Stimulated activated memory B cell treated with anti-CD40 and anti-IgM and Interleukin-4, amounts not matched to agents 10 μg/mL and 1 μg/mL and 100 μg/mL, for 72 hours (primary cell): ENCODE measurements around the gene ZNF341.
"Not testable (repeated sequence)": the region's sequence is repeated elsewhere in the genome, so short reads cannot be mapped to it uniquely, and the experiment has no call there.

Experiments used
- ATAC-seq: fragments of 150-1000 bp; cut with Tn5 transposase; 2 replicates; pipeline ENCODE4 v1.10.0; 2021
- H3K27ac Mint-ChIP-seq: one replicate; pipeline ENCODE4 v1.8.0; 2022; ENCODE audit warnings: mild to moderate bottlenecking, mixed read lengths
- H3K27me3 Mint-ChIP-seq: one replicate; pipeline ENCODE4 v1.8.0; 2022; ENCODE audit warnings: mixed read lengths
- H3K36me3 Mint-ChIP-seq: one replicate; pipeline ENCODE4 v1.8.0; 2022; ENCODE audit warnings: mixed read lengths
- H3K4me1 Mint-ChIP-seq: one replicate; pipeline ENCODE4 v1.8.0; 2022; ENCODE audit warnings: mixed read lengths
- H3K4me3 Mint-ChIP-seq: one replicate; pipeline ENCODE4 v1.8.0; 2022; ENCODE audit warnings: mild to moderate bottlenecking, moderate library complexity, mixed read lengths
- H3K9me3 Mint-ChIP-seq: one replicate; pipeline ENCODE4 v1.8.0; 2022; ENCODE audit warnings: mixed read lengths

The ZNF341 gene

GRCh38 chr20:33789109-33789857, 57.5 kb downstream of the ZNF341 start:
- H3K4me3 Mint-ChIP-seq: no peak overlapping the region
- H3K4me1 Mint-ChIP-seq: peaks cover 20% of the 10 kb centered on the region
- H3K9me3 Mint-ChIP-seq: no peaks in the 10 kb centered on the region
- no peaks in the 10 kb centered on the region for H3K27me3 Mint-ChIP-seq
- ATAC-seq: no peak
- H3K36me3 Mint-ChIP-seq: peaks cover 21% of the 10 kb centered on the region
- no peak overlapping the region for H3K27ac Mint-ChIP-seq

DNA sequence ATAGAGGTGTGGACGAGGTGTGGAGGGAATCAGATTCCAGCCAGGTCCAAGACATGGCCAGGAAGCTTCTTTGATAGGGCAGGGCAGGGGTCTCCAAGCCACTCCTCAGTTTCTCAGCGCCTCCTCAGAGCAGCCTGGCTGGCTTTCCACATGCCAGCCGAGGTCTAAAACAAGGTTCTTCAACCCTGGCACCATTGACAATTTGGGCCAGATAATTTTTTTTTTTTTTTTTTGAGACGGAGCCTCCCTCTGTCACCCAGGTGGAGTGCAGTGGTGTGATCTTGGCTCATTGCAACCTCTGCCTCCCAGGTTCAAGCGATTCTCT, 58.0 kb downstream of the ZNF341 start:
- Mint-ChIP-seq H3K4me3 (no peak overlapping the region), H3K27ac (no peak overlapping the region), H3K36me3 (peaks cover 21% of the 10 kb centered on the region), H3K4me1 (peaks cover 20% of the 10 kb centered on the region), H3K9me3 (no peaks in the 10 kb centered on the region), H3K27me3 (no peaks in the 10 kb centered on the region)
- ATAC-seq: no peak

DNA sequence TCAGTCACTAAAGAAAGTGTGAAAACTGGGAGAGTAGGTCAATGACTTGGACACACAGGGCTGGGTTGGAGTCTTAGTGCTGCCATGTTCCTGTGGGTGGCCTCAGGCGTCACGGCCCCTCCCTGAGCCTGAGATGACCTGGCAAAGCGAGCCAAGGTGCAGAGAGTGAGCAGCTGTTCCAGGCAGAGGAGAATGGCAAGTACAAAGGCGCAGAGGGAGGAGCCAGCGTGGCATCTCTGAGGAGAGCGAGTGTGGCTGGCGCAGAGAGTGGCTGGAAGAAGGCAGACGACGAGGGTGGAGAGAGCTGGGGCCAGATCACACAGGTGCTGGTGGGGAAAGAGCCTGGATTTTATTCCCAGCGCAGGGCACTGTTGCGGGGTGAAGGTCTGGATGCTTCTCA, 58.8 kb downstream of the ZNF341 start:
- Mint-ChIP-seq H3K4me3 (no peak overlapping the region), H3K27me3 (no peaks in the 10 kb centered on the region), H3K27ac (peak overlapping the region; percentile 60), H3K9me3 (no peaks in the 10 kb centered on the region), H3K36me3 (peaks cover 21% of the 10 kb centered on the region), H3K4me1 (peaks cover 18% of the 10 kb centered on the region)
- ATAC-seq: no peak

DNA sequence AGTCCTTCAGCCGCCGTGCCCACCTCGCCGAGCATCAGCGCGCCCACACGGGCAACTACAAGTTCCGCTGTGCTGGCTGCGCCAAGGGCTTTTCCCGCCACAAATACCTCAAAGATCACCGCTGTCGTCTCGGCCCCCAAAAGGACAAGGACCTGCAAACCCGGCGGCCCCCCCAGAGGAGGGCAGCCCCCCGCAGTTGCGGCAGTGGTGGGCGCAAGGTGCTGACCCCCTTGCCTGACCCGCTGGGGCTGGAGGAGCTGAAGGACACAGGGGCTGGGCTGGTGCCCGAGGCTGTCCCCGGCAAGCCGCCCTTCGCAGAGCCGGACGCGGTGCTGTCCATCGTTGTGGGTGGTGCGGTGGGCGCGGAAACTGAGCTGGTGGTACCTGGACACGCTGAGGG, 59.2 kb downstream of the ZNF341 start:
- Mint-ChIP-seq H3K4me1 (peaks cover 14% of the 10 kb centered on the region), H3K4me3 (no peak overlapping the region), H3K36me3 (peaks cover 21% of the 10 kb centered on the region), H3K27me3 (no peaks in the 10 kb centered on the region), H3K27ac (peak overlapping the region; percentile 60), H3K9me3 (no peaks in the 10 kb centered on the region)
- no peak for ATAC-seq

GRCh38 chr20:33791540-33791939, 59.7 kb downstream of the ZNF341 start:
- Mint-ChIP-seq H3K4me1 (peaks cover 11% of the 10 kb centered on the region), H3K36me3 (peaks cover 21% of the 10 kb centered on the region), H3K4me3 (no peak overlapping the region), H3K27ac (no peak overlapping the region), H3K9me3 (no peaks in the 10 kb centered on the region), H3K27me3 (no peaks in the 10 kb centered on the region)
- no peak for ATAC-seq

- no peak overlapping the region for H3K27ac Mint-ChIP-seq
- peaks cover 9% of the 10 kb centered on the region for H3K4me1 Mint-ChIP-seq
- H3K9me3 Mint-ChIP-seq: no peaks in the 10 kb centered on the region
Measured at GRCh38 chr20:33791959-33792597, 60.3 kb downstream of the ZNF341 start.

GRCh38 chr20:33792598-33792989, 60.8 kb downstream of the ZNF341 start:
- not testable (repeated sequence) for H3K4me3 Mint-ChIP-seq, H3K9me3 Mint-ChIP-seq, H3K27me3 Mint-ChIP-seq, H3K4me1 Mint-ChIP-seq, ATAC-seq
- peak overlapping the region; percentile 15 for H3K27ac Mint-ChIP-seq
- H3K36me3 Mint-ChIP-seq: peaks cover 19% of the 10 kb centered on the region

More at GRCh38 chr20:33791959-33792597, 60.3 kb downstream of the ZNF341 start:
- H3K36me3 Mint-ChIP-seq: peaks cover 21% of the 10 kb centered on the region
- H3K27me3 Mint-ChIP-seq: no peaks in the 10 kb centered on the region
- H3K4me3 Mint-ChIP-seq: no peak overlapping the region
- ATAC-seq: no peak

- H3K27ac Mint-ChIP-seq: peak overlapping the region; percentile 15
- no peak for ATAC-seq
- no peak overlapping the region for H3K4me3 Mint-ChIP-seq
- no peaks in the 10 kb centered on the region for H3K27me3 Mint-ChIP-seq
- H3K4me1 Mint-ChIP-seq: no peaks in the 10 kb centered on the region
- no peaks in the 10 kb centered on the region for H3K9me3 Mint-ChIP-seq
- H3K36me3 Mint-ChIP-seq: peaks cover 15% of the 10 kb centered on the region
Measured at GRCh38 chr20:33793011-33793931, 61.5 kb downstream of the ZNF341 start.

GRCh38 chr20:33796263-33796906, 64.6 kb downstream of the ZNF341 start:
- H3K27ac Mint-ChIP-seq: no peak overlapping the region
- ATAC-seq: no peak

GRCh38 chr20:33796907-33797544, 65.2 kb downstream of the ZNF341 start:
- Mint-ChIP-seq H3K27me3 (no peaks in the 10 kb centered on the region), H3K4me1 (no peaks in the 10 kb centered on the region), H3K9me3 (no peaks in the 10 kb centered on the region), H3K36me3 (no peaks in the 10 kb centered on the region), H3K4me3 (no peak overlapping the region), H3K27ac (no peak overlapping the region)
- no peak for ATAC-seq

More at GRCh38 chr20:33796263-33796906, 64.6 kb downstream of the ZNF341 start:
- no peaks in the 10 kb centered on the region for H3K36me3 Mint-ChIP-seq
- no peaks in the 10 kb centered on the region for H3K9me3 Mint-ChIP-seq
- H3K4me3 Mint-ChIP-seq: no peak overlapping the region
- no peaks in the 10 kb centered on the region for H3K4me1 Mint-ChIP-seq
- H3K27me3 Mint-ChIP-seq: no peaks in the 10 kb centered on the region

DNA sequence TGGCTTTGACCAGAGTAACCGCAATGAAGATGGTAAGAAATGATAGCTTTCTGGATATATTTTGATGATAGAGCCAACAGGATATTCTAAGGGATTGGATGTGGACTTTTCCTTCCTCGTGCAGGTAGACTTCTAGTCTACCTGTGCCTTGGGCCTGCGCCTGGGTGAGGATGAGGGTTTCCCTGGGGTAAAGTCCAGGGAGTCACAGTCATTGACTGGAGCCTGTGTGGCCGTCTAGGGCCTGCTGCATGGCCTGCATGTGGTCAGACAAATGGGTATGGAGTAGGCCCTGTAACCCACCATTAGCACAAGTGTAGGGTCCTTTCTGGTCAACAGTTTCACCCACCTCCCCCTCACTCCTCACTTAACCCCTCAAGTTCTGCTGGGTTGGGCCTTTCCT, 66.6 kb downstream of the ZNF341 start:
- no peak overlapping the region for H3K27ac Mint-ChIP-seq
- no peaks in the 10 kb centered on the region for H3K9me3 Mint-ChIP-seq
- H3K27me3 Mint-ChIP-seq: no peaks in the 10 kb centered on the region
- no peaks in the 10 kb centered on the region for H3K36me3 Mint-ChIP-seq
- no peak overlapping the region for H3K4me3 Mint-ChIP-seq
- H3K4me1 Mint-ChIP-seq: no peaks in the 10 kb centered on the region
- ATAC-seq: no peak

- Mint-ChIP-seq H3K9me3 (no peaks in the 10 kb centered on the region), H3K27ac (no peak overlapping the region), H3K4me1 (no peaks in the 10 kb centered on the region), H3K27me3 (no peaks in the 10 kb centered on the region), H3K4me3 (no peak overlapping the region), H3K36me3 (no peaks in the 10 kb centered on the region)
- ATAC-seq: no peak
Measured at GRCh38 chr20:33803921-33804337, 72.1 kb downstream of the ZNF341 start.

- no peak overlapping the region for H3K27ac Mint-ChIP-seq
- no peak for ATAC-seq
- no peak overlapping the region for H3K4me3 Mint-ChIP-seq
- H3K9me3 Mint-ChIP-seq: no peaks in the 10 kb centered on the region
- H3K36me3 Mint-ChIP-seq: peaks cover 18% of the 10 kb centered on the region
- H3K27me3 Mint-ChIP-seq: no peaks in the 10 kb centered on the region
- peaks cover 16% of the 10 kb centered on the region for H3K4me1 Mint-ChIP-seq
Measured at GRCh38 chr20:33808388-33808787, 76.6 kb downstream of the ZNF341 start.

DNA sequence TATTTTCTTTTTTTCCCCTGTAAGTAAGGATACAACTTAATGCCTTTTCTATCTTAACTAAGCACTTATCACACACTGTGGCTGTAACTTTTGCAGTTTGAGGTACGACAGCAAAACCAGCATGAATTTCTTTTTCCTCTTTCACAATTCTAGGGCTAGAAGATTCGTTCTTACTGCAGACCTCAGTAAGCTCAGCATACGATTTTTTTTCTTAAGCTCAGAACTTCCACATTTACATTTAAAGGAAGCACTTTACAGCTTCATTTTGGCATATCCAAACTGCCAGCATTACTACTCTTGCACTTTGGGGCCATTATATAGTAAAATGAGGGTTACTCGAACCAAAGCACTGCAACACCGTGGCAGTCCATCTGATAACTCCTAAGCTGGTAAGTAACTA, 78.5 kb downstream of the ZNF341 start:
- H3K27ac Mint-ChIP-seq: no peak overlapping the region
- no peak overlapping the region for H3K4me3 Mint-ChIP-seq
- H3K36me3 Mint-ChIP-seq: peaks cover 29% of the 10 kb centered on the region
- ATAC-seq: no peak
- H3K27me3 Mint-ChIP-seq: no peaks in the 10 kb centered on the region
- no peaks in the 10 kb centered on the region for H3K9me3 Mint-ChIP-seq
- peaks cover 33% of the 10 kb centered on the region for H3K4me1 Mint-ChIP-seq
